Keratinocyte (primary cell): ENCODE data around the gene ARHGEF28. TPM values are rescaled to one million over a fixed set of nuclear protein-coding genes. Genes with fewer than 3 reads are reported as not detected.

ENCODE experiments used
- DNase-seq: peaks from one replicate; pipeline ENCODE4 v3.0.0-alpha.2; 2011; ENCODE audit warnings: low read depth, missing footprints, low spot score
- FAIRE-seq: peaks from 2 replicates; lab custom pipeline; 2011; peaks lifted over from hg19 to GRCh38; lab: Jason Lieb, UNC
- H2AFZ ChIP-seq: 2 replicates; pipeline ENCODE4 v1.6.0; 2012; ENCODE audit warnings: low read length, control low read depth, inconsistent platforms; ENCODE audit not compliant: control insufficient read depth
- H3K27ac ChIP-seq: 2 replicates; pipeline ENCODE4 v1.5.1; 2011; ENCODE audit warnings: low read length; ENCODE audit not compliant: control insufficient read depth, insufficient read depth
- H3K27me3 ChIP-seq: 3 replicates; pipeline ENCODE4 v1.6.0; 2011; ENCODE audit warnings: low read length; ENCODE audit not compliant: control insufficient read depth, insufficient read depth; ENCODE audit errors: extremely low read depth
- H3K36me3 ChIP-seq, 2 experiments: 2 replicates in 1 of 2; 3 replicates in 1 of 2; pipeline ENCODE4 v1.5.1; 2011; ENCODE audit warnings: low read length in 2 of 2, mild to moderate bottlenecking in 1 of 2; ENCODE audit not compliant: control insufficient read depth in 2 of 2, insufficient read depth in 2 of 2; ENCODE audit errors: extremely low read depth in 1 of 2
- H3K4me1 ChIP-seq: 3 replicates; pipeline ENCODE4 v1.5.1; 2011; ENCODE audit warnings: low read length; ENCODE audit not compliant: control insufficient read depth, insufficient read depth; ENCODE audit errors: extremely low read depth
- H3K4me2 ChIP-seq: 3 replicates; pipeline ENCODE4 v1.6.0; 2011; ENCODE audit warnings: low read depth, low read length; ENCODE audit not compliant: control insufficient read depth, insufficient read depth; ENCODE audit errors: extremely low read depth
- H3K4me3 ChIP-seq, 3 experiments: fragments of 200-600 bp in 1 of 3; sonication (generic) in 1 of 3; 2 replicates in 2 of 3; 3 replicates in 1 of 3; pipeline ENCODE4 v1.5.1; 2011 to 2016; ENCODE audit warnings: low read length in 3 of 3, mild to moderate bottlenecking in 3 of 3, control low read depth in 2 of 3, inconsistent platforms in 1 of 3, low read depth in 1 of 3, mixed read lengths in 1 of 3, mixed run types in 1 of 3, moderate library complexity in 1 of 3; ENCODE audit not compliant: control insufficient read depth in 2 of 3, insufficient read depth in 2 of 3; ENCODE audit errors: extremely low read depth in 1 of 3
- H3K79me2 ChIP-seq: 2 replicates; pipeline ENCODE4 v1.6.0; 2012; ENCODE audit warnings: low read length; ENCODE audit not compliant: control insufficient read depth, insufficient read depth
- H3K9ac ChIP-seq: 3 replicates; pipeline ENCODE4 v1.6.0; 2011; ENCODE audit warnings: low read length; ENCODE audit not compliant: control insufficient read depth, insufficient read depth; ENCODE audit errors: extremely low read depth
- H3K9me1 ChIP-seq: 3 replicates; pipeline ENCODE4 v1.6.0; 2011; ENCODE audit warnings: low read length; ENCODE audit not compliant: control insufficient read depth, insufficient read depth; ENCODE audit errors: extremely low read depth
- H3K9me3 ChIP-seq: 2 replicates; pipeline ENCODE4 v1.5.1; 2012; ENCODE audit warnings: low read depth, low read length; ENCODE audit not compliant: control insufficient read depth
- H4K20me1 ChIP-seq: 3 replicates; pipeline ENCODE4 v1.6.0; 2011; ENCODE audit warnings: low read length; ENCODE audit not compliant: control insufficient read depth, insufficient read depth; ENCODE audit errors: extremely low read depth
- CTCF ChIP-seq, 3 experiments: IDR thresholded peaks in 1 of 3; conservative IDR thresholded peaks in 1 of 3; optimal IDR thresholded peaks in 1 of 3; 2 replicates in 2 of 3; 3 replicates in 1 of 3; pipeline versions ENCODE3 to v1.5.1; 2011; ENCODE audit warnings: low read length in 3 of 3, mild to moderate bottlenecking in 3 of 3, moderate library complexity in 2 of 3, control low read depth in 1 of 3, inconsistent platforms in 1 of 3; ENCODE audit not compliant: insufficient read depth in 2 of 3; ENCODE audit errors: extremely low read depth in 1 of 3
- EZH2 ChIP-seq: IDR thresholded peaks from one replicate; pipeline ENCODE4 v1.6.1; 2012; ENCODE audit warnings: inconsistent platforms, mild to moderate bottlenecking, low read length, moderate library complexity
- dilution Hi-C: fragments of 300-500 bp; cut with MboI; formaldehyde crosslinking; loops from one replicate; pipeline ENCODE4 v1.7.0; 2020; ENCODE audit warnings: low sequenced_read_pairs; ENCODE audit not compliant: extremely low pct_ligation_motif_present
- polyA plus RNA-seq, 5 experiments: library from polyadenylated mRNA; depleted of rRNA in 3 of 5; stranded (reverse) in 3 of 5; stranded (forward) in 1 of 5; unstranded in 1 of 5; fragments of >200 nt; gene quantifications; 1 replicate in 1 of 5; 2 replicates in 3 of 5; 3 replicates in 1 of 5; pipeline versions ENCODE4 v1.2.1 to v1.2.3, GENCODE V29; 2011 to 2012; ENCODE audit warnings: missing spikeins in 2 of 5, low read depth in 1 of 5, low replicate concordance in 1 of 5

ARHGEF28 gene
- polyA plus RNA-seq, 1 donor (not counting 4 experiments of a cell fraction or from before 2014, with no cell fraction given), result 31.6 TPM

DNA sequence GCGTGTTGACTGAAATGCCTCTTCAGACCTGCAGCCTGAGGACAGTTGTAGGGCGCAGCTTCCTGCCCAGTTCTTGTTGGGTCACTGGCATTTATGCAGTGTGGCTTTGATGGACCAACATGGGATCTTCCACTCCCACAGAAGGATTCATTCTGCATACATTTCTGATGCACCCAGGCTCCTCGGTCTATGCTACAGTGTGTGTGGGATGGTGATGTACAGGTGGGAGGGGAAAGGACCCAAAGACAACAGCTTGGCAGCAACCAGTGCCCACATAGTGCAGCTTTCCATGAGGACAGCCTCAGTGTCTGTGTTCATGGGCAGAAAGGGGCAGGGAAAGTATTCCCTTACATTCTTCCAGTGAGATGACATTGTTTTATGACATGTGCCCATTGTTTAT lies 237.9 kb downstream of the ARHGEF28 start:
- DNase-seq (no peak), FAIRE-seq (no peak)
- H3K36me3 ChIP-seq, result peaks cover 31 to 40% of the 10 kb centered on the region in 2 experiments
- no peaks in the 10 kb centered on the region for H3K4me1 ChIP-seq
- no peaks in the 10 kb centered on the region for H3K9me3 ChIP-seq
- dilution Hi-C loops, result no loop called here
- H3K79me2 ChIP-seq, result no peaks in the 10 kb centered on the region
- no peaks in the 10 kb centered on the region for H4K20me1 ChIP-seq
- H3K4me2 ChIP-seq, result no peak overlapping the region
- H3K9ac ChIP-seq, result no peak overlapping the region
- no peak overlapping the region for H3K4me3 ChIP-seq
- H3K27ac ChIP-seq, result no peak overlapping the region
- no peak overlapping the region for H2AFZ ChIP-seq
- no peaks in the 10 kb centered on the region for H3K9me1 ChIP-seq
- no peak for TF ChIP-seq EZH2
- TF ChIP-seq CTCF (optimal IDR thresholded peaks at IDR 0.05 in 1 of 3, IDR thresholded peaks at IDR 0.05 in 1 of 3, conservative IDR thresholded peaks at IDR 0.05 in 1 of 3; ENCODE audit: extremely low read depth in 1 of 3, insufficient read depth in 2 of 3, low read length in 3 of 3), result no peak
- no peaks in the 10 kb centered on the region for H3K27me3 ChIP-seq

- Histone ChIP-seq H3K9me1 (no peaks in the 10 kb centered on the region), H3K27ac (no peak overlapping the region), H3K4me3 (no peak overlapping the region), H3K27me3 (no peaks in the 10 kb centered on the region), H3K36me3 (peaks cover 35% of the 10 kb centered on the region in 2 experiments), H4K20me1 (no peaks in the 10 kb centered on the region), H3K9me3 (no peaks in the 10 kb centered on the region), H3K4me1 (no peaks in the 10 kb centered on the region), H3K4me2 (no peak overlapping the region), H2AFZ (no peak overlapping the region), H3K79me2 (no peaks in the 10 kb centered on the region), H3K9ac (no peak overlapping the region)
- TF ChIP-seq CTCF (optimal IDR thresholded peaks at IDR 0.05 in 1 of 3, IDR thresholded peaks at IDR 0.05 in 1 of 3, conservative IDR thresholded peaks at IDR 0.05 in 1 of 3; ENCODE audit: extremely low read depth in 1 of 3, insufficient read depth in 2 of 3, low read length in 3 of 3) (no peak), EZH2 (no peak)
- FAIRE-seq (no peak), DNase-seq (no peak)
- dilution Hi-C loops, result no loop called here
Measured at GRCh38 chr5:73865315-73865714, 239.3 kb downstream of the ARHGEF28 start.
